Stimulated activated CD4-positive, alpha-beta T cell treated with anti-CD3 and anti-CD28 coated beads, TNF-alpha, amount 100 ng/mL, for 1 hour (primary cell): ENCODE data around the gene ARHGEF18.

Source experiments
- DNase-seq, 3 donors: peaks; one replicate each; pipeline ENCODE4 v3.0.0-alpha.2; 2020; ENCODE audit warnings: low read depth in 3 of 3, low spot score in 1 of 3

Gene ARHGEF18

DNA sequence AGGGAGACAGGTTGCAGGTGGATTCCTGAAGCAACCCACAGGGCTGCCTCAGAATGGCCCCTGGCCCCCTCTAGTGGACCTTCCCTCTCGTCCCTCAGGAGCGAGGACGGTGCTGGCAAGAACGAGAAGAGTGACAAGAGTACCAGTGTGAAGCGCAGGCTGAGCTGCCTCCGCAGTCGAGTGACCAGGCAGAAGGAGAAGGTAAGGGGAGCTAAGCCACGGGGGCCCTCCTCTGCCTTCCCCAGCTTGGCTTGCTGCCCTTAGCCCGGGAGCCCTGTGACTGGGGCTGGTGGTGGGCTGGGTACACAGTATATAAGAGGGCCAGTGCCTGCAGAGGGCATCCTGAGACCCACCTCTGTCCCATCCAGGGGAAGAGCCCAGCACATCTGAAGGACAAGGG lies 34.0 kb downstream of the ARHGEF18 start:
- no peak for DNase-seq

DNA sequence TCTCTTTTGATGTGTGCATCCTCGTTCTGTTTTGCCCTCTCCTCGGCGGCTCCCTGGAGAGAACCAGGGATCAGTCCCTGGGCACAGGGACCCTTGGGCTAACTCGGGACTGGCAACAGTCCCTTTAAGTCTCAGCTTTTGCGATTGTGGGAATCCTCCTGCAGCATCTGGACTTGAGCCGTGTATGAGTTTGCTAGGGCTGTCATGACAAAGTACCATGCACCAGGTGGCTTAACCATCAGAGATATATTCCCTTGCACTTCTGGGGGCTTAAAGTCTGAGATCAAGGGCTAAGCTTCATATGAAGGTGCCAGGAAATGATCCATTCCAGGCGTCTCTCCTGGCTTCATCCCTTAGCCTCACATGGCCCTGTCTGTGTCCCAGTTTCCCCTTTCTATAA lies 34.5 kb downstream of the ARHGEF18 start:
- no peak for DNase-seq

DNA sequence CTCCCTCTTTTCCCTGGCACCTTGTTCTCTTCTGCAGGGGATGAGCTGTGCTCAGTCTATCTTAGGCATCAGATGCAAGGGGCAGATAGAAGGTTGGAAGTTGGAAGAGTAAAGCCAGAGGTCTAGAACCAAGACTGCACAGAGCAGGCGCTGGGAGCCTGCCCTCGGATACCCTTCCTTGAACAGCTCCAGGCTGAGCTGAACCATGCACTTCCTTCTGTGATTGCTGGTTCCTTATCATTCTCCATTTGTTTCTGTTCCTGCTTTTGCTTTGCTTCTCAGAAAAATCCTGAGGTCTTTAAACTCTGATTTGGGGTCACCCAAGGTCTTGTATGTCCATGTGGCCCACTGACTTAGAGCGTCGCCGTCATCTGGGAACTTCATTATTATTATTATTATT lies 36.3 kb downstream of the ARHGEF18 start:
- DNase-seq: no peak

DNA sequence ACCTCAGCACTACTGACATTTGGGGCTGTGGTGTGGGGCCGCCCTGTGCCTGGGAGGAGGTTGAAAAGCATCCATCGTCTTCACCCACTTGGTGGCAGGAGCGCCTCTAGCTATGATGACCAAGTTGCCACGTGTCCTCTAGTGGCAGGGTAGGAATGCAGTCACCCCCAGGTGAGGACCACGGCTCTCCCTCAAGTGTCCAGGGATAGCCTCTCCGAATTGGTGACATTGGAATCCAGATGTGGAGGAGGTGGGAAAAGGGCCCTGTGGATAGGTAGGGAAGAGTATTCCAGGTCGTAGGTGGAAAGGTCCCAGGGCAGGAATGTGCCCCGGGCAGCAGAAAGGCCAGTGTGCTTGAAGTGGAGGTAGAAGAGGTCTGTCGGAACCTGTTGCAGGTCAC lies 37.6 kb downstream of the ARHGEF18 start:
- no peak for DNase-seq

DNA sequence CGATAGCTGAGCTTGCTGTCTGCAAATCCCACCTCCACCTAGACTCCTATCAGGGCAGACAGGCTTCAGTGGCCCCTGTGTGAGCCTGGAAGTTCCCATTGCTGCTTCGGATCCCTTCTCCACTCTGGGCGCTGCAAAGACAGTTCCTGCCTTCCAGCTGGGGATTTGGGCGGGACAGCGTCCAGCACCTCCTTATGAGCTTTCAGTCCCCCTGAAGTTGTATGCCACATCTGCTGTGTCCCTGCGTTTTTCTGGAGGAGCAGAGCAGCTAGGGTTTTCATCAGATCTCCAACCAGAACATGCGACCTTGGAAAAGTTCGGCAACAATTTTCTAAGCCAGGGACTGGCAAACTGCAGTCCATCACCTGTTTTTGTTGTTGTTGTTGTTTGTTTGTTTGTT lies 38.0 kb downstream of the ARHGEF18 start:
- no peak for DNase-seq

DNA sequence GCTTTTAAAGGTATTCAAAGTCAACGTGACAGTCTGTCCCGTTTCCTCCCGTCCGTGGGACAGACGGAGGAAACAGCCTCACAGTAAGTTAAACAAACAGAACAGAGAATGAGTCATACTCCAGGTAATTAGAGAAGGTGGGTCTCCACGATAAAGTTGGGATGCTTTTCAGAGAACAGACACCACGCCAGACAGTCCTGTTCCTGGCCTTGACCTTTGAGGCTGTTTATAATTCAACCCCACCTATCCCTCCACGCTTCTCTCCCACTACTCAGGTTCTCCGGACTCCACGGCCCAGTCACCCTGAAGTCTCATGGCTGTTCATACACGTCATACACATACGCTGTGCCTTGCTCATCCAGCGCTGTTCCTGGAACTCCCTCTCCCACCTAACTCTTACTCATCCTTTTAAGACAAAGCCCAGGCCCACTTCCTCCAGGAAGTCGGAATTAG lies 42.5 kb downstream of the ARHGEF18 start:
- DNase-seq: no peak

GRCh38 chr19:7393459-7393858 lies 44.7 kb downstream of the ARHGEF18 start:
- DNase-seq: no peak

DNA sequence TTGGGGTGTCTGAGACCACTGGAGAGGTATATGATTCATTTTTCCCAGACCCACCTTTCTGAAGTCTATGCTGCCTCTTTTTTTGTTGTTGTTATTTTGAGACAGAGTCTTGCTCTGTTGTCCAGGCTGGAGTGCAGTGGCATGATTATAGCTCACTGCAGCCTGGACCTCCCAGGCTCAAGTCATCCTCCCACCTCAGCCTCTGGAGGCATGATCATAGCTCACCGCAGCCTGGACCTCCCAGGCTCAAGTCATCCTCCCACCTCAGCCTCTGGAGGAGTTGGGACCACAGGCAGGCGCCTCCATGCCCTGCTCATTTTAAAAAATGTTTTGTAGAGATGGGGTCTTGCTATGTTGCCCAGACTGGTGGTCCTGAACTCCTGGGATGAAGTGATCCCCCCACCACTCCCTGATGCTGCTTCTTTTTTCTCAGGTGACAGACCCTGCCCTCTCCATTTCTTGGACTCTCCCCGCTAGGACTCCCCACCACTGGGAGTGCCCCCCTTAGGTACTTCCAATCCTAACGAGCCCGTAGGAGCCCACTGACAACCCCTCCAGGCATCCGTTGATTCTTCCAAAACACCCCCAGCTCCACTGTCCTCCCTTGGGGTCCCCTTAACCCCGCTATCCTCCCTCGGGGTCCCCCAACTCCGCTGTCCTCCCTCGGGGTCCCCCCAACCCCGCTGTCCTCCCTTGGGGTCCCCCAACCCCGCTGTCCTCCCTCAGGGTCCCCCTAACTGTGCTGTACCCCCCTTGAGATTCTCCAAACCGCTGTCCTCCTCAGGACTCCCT lies 45.4 kb downstream of the ARHGEF18 start:
- no peak for DNase-seq

DNA sequence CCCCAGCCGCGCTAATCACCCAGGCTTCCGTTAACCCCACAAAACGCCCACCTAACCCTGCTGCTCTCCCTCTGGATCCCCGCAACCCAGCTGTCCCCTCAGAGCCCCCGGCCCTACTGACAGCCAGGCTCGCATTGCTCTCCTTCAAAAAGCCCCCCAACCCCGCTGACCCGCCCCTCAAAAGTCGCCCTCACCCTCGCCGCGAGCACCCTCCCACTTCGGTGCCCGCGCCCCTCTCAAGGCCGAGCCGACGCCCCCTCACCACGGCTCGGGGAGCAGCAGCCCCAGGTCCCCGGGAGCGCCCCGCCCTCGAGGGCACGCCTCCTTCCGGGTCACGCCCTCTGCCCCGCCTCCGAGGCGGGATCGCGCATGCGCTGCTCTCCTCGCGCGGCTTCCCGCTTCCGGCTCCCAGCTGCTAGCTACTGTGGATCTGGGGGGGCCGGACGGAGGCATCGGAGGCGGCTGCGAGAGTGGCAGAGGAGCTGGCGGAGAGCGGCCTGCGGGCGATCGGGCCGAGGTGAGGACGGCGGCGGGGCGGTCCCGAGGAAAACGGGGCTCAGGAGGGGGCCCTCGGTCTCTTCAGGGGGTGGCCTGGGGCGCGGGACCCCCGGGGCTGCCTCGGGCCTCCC lies 46.1 kb downstream of the ARHGEF18 start:
- peak; percentile 65 to 92 (median 89) for DNase-seq

GRCh38 chr19:7395360-7396066 lies 46.8 kb downstream of the ARHGEF18 start:
- no peak for DNase-seq

- no peak for DNase-seq
Measured at GRCh38 chr19:7397687-7398086, 49.0 kb downstream of the ARHGEF18 start.
